HEK293 (cell line): ENCODE data around the gene AFF4.

ENCODE experiments used
- CTCF ChIA-PET: fragments of 350-600 bp; formaldehyde crosslinking; extraction: SDS; loops from one replicate; lab custom pipeline; 2021; ENCODE audit warnings: antibody characterized with exemption; lab: Yijun Ruan, JAX
- POLR2A ChIA-PET: fragments of 300-600 bp; formaldehyde crosslinking; extraction: SDS; loops from one replicate; lab custom pipeline; 2020; ENCODE audit warnings: antibody characterized with exemption, inconsistent platforms; lab: Yijun Ruan, JAX
- H3K27ac ChIP-seq: fragments of 200-500 bp; sonication (Bioruptor generic); 2 replicates; pipeline ENCODE4 v1.5.1; 2014; ENCODE audit warnings: low read depth, low read length, control low read depth, inconsistent platforms; ENCODE audit errors: extremely low read depth
- H3K36me3 ChIP-seq, 2 experiments: fragments of 200-500 bp in 1 of 2; sonication (Bioruptor generic) in 1 of 2; 1 replicate in 1 of 2; 2 replicates in 1 of 2; pipeline ENCODE4 v1.5.1; 2014 to 2017; ENCODE audit warnings: inconsistent platforms in 2 of 2, low read length in 2 of 2; ENCODE audit not compliant: control insufficient read depth in 2 of 2, insufficient read depth in 1 of 2
- H3K4me1 ChIP-seq: fragments of 200-500 bp; sonication (Bioruptor generic); 2 replicates; pipeline ENCODE4 v1.5.1; 2014; ENCODE audit warnings: mild to moderate bottlenecking, low read length, inconsistent platforms; ENCODE audit not compliant: control insufficient read depth, insufficient read depth
- H3K4me3 ChIP-seq: 2 replicates; pipeline ENCODE4 v1.5.1; 2011; ENCODE audit warnings: low read depth, mild to moderate bottlenecking, control low read depth, low read length, moderate library complexity
- H3K9me3 ChIP-seq: fragments of 200-500 bp; sonication (Bioruptor generic); 2 replicates; pipeline ENCODE4 v1.5.1; 2014; ENCODE audit warnings: low read depth, low read length, inconsistent platforms; ENCODE audit not compliant: control insufficient read depth, insufficient read depth
- ATF2 ChIP-seq: fragments of 450-650 bp; formaldehyde crosslinking; IDR thresholded peaks from 2 replicates; pipeline ENCODE4 v1.5.1; 2016; ENCODE audit warnings: missing biosample characterization, missing genetic modification characterization, low read depth
- GLIS1 ChIP-seq: fragments of 450-650 bp; formaldehyde crosslinking; IDR thresholded peaks from 2 replicates; pipeline ENCODE4 v1.5.1; 2016; ENCODE audit warnings: missing biosample characterization, missing genetic modification characterization
- SCRT2 ChIP-seq: fragments of 450-650 bp; formaldehyde crosslinking; IDR thresholded peaks from 2 replicates; pipeline ENCODE4 v1.5.1; 2016; ENCODE audit warnings: missing biosample characterization, missing genetic modification characterization
- SP3 ChIP-seq: fragments of 450-650 bp; formaldehyde crosslinking; IDR thresholded peaks from 2 replicates; pipeline ENCODE4 v1.5.1; 2016; ENCODE audit warnings: missing biosample characterization, missing genetic modification characterization
- TRIM28 ChIP-seq: IDR thresholded peaks from 2 replicates; pipeline ENCODE4 v1.6.1; 2011; ENCODE audit warnings: low read length, control low read depth, borderline replicate concordance
- ZBTB44 ChIP-seq: fragments of 450-650 bp; IDR thresholded peaks from 2 replicates; pipeline ENCODE4 v1.5.1; 2018; ENCODE audit warnings: missing biosample characterization, mild to moderate bottlenecking, missing genetic modification characterization
- ZNF10 ChIP-seq: fragments of 450-650 bp; formaldehyde crosslinking; IDR thresholded peaks from 2 replicates; pipeline ENCODE4 v1.5.1; 2017; ENCODE audit warnings: missing biosample characterization, missing genetic modification characterization
- ZNF112 ChIP-seq: fragments of 450-650 bp; formaldehyde crosslinking; IDR thresholded peaks from 2 replicates; pipeline ENCODE4 v1.5.0; 2017; ENCODE audit warnings: missing biosample characterization, missing genetic modification characterization
- ZNF157 ChIP-seq: fragments of 450-650 bp; formaldehyde crosslinking; IDR thresholded peaks from 2 replicates; pipeline ENCODE4 v1.5.1; 2016; ENCODE audit warnings: missing biosample characterization, missing genetic modification characterization
- ZNF184 ChIP-seq: fragments of 450-650 bp; IDR thresholded peaks from 2 replicates; pipeline ENCODE4 v1.5.1; 2018; ENCODE audit warnings: missing biosample characterization, mild to moderate bottlenecking, missing genetic modification characterization
- ZNF221 ChIP-seq: fragments of 450-650 bp; formaldehyde crosslinking; IDR thresholded peaks from 2 replicates; pipeline ENCODE4 v1.5.1; 2017; ENCODE audit warnings: missing biosample characterization, missing genetic modification characterization, borderline replicate concordance
- ZNF274 ChIP-seq, 2 experiments: fragments of 200-500 bp in 1 of 2; fragments of 450-650 bp in 1 of 2; sonication (Bioruptor generic) in 1 of 2; formaldehyde crosslinking in 1 of 2; IDR thresholded peaks; 2 replicates each; pipeline versions ENCODE4 v1.5.1 to v1.6.1; 2014 to 2016; ENCODE audit warnings: borderline replicate concordance in 1 of 2, inconsistent platforms in 1 of 2, low read length in 1 of 2, missing biosample characterization in 1 of 2, missing genetic modification characterization in 1 of 2
- ZNF292 ChIP-seq: fragments of 450-650 bp; formaldehyde crosslinking; IDR thresholded peaks from 2 replicates; pipeline ENCODE4 v1.5.1; 2016; ENCODE audit warnings: low read depth, missing biosample characterization, missing genetic modification characterization, borderline replicate concordance
- ZNF350 ChIP-seq: fragments of 450-650 bp; formaldehyde crosslinking; IDR thresholded peaks from 2 replicates; pipeline ENCODE4 v1.5.0; 2017; ENCODE audit warnings: missing biosample characterization, mild to moderate bottlenecking, missing genetic modification characterization
- ZNF423 ChIP-seq: fragments of 450-650 bp; formaldehyde crosslinking; IDR thresholded peaks from 2 replicates; pipeline ENCODE4 v1.5.1; 2016; ENCODE audit warnings: missing biosample characterization, missing genetic modification characterization
- ZNF433 ChIP-seq: fragments of 450-650 bp; formaldehyde crosslinking; IDR thresholded peaks from 2 replicates; pipeline ENCODE4 v1.5.1; 2016; ENCODE audit warnings: missing biosample characterization, missing genetic modification characterization, low read depth
- ZNF48 ChIP-seq: fragments of 450-650 bp; formaldehyde crosslinking; IDR thresholded peaks from 2 replicates; pipeline ENCODE4 v1.5.1; 2016; ENCODE audit warnings: missing biosample characterization, missing genetic modification characterization
- ZNF514 ChIP-seq: fragments of 450-650 bp; formaldehyde crosslinking; IDR thresholded peaks from 2 replicates; pipeline ENCODE4 v1.5.1; 2016; ENCODE audit warnings: missing biosample characterization, missing genetic modification characterization
- ZNF530 ChIP-seq: fragments of 450-650 bp; formaldehyde crosslinking; IDR thresholded peaks from 2 replicates; pipeline ENCODE4 v1.5.1; 2016; ENCODE audit warnings: low read depth, missing biosample characterization, missing genetic modification characterization
- ZNF558 ChIP-seq: fragments of 450-650 bp; formaldehyde crosslinking; IDR thresholded peaks from 2 replicates; pipeline ENCODE4 v1.5.1; 2016; ENCODE audit warnings: missing biosample characterization, missing genetic modification characterization
- ZNF571 ChIP-seq: fragments of 450-650 bp; formaldehyde crosslinking; IDR thresholded peaks from 2 replicates; pipeline ENCODE4 v1.5.0; 2017; ENCODE audit warnings: missing biosample characterization, missing genetic modification characterization
- ZNF585B ChIP-seq: fragments of 450-650 bp; formaldehyde crosslinking; IDR thresholded peaks from 2 replicates; pipeline ENCODE4 v1.5.1; 2016; ENCODE audit warnings: missing biosample characterization, missing genetic modification characterization
- ZNF596 ChIP-seq: fragments of 450-650 bp; IDR thresholded peaks from 2 replicates; pipeline ENCODE4 v1.5.0; 2018; ENCODE audit warnings: missing biosample characterization, mild to moderate bottlenecking, missing genetic modification characterization, moderate library complexity
- ZNF76 ChIP-seq: fragments of 450-650 bp; formaldehyde crosslinking; IDR thresholded peaks from 2 replicates; pipeline ENCODE4; 2016; ENCODE audit warnings: low read depth, missing biosample characterization, missing genetic modification characterization, borderline replicate concordance
- ZNF785 ChIP-seq: fragments of 450-650 bp; formaldehyde crosslinking; IDR thresholded peaks from 2 replicates; pipeline ENCODE4 v1.5.1; 2016; ENCODE audit warnings: missing biosample characterization, missing genetic modification characterization
- ZXDB ChIP-seq: fragments of 450-650 bp; formaldehyde crosslinking; IDR thresholded peaks from 2 replicates; pipeline ENCODE4 v1.5.1; 2016; ENCODE audit warnings: missing biosample characterization, missing genetic modification characterization
- TF ChIP-seq, protein P1 (sequence below): fragments of 450-650 bp; formaldehyde crosslinking; IDR thresholded peaks from 2 replicates; pipeline ENCODE4 v1.5.1; 2016; ENCODE audit warnings: missing biosample characterization, missing genetic modification characterization
- TF ChIP-seq, protein P2 (sequence below): fragments of 450-650 bp; formaldehyde crosslinking; IDR thresholded peaks from 2 replicates; pipeline ENCODE4 v1.5.1; 2016; ENCODE audit warnings: missing biosample characterization, missing genetic modification characterization
- TF ChIP-seq, protein P3 (sequence below): fragments of 450-650 bp; formaldehyde crosslinking; IDR thresholded peaks from 2 replicates; pipeline ENCODE4 v1.5.1; 2016; ENCODE audit warnings: missing biosample characterization, missing genetic modification characterization

AFF4 gene

DNA sequence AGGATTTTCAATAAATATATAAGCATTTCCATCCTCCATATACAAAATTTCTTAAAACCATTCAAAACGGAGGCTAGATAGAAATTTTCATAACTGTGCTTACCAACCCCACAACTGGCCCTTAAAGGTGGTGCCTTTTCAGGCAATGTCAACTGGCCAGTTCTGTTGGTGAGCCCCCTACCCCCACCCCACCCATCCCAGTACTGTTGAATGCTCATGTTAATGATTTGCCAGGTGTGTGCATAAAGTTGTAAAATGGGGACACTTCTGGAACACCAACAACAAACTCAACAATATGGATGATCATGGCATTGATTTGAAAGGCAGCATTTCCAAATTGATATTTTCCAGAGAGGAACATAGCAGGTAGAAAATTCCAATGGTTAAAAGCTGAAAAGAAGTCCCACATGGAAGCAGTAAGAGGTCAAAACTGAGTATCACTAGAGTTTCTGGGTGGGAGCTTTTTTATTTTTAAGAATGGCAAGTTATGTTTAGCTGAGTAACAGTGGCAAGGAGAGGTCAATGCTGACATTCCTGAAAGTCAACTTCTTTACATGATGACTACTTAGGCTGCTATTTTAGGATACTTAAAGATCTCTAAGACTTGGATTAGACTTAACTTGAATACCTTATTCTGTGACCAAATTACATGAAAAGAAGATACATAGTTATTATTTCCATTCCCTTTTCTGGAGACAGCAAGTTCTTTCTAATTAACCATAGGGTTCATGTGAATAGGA lies 87.2 kb downstream of the AFF4 start:
- no peak overlapping the region for H3K27ac ChIP-seq
- CTCF ChIA-PET, result interaction anchor here (0.5 kb wide), 1 partner anchor 696 kb away, joined by 3 read pairs; no protein-coding TSS in a partner anchor
- POLR2A ChIA-PET, result no interaction called here
- H3K4me3 ChIP-seq, result no peak overlapping the region
- H3K9me3 ChIP-seq, result no peaks in the 10 kb centered on the region
- peaks cover 17 to 91% of the 10 kb centered on the region in 2 experiments for H3K36me3 ChIP-seq
- TF ChIP-seq ZNF221 (tag by site-specific recombination), result no peak
- TF ChIP-seq ZNF350 (tag by site-specific recombination), result no peak
- no peak for TF ChIP-seq SP3 (tag by site-specific recombination)
- TF ChIP-seq ZNF184, result no peak
- TF ChIP-seq ZNF596 (tag by site-specific recombination), result no peak
- TF ChIP-seq, protein P1, sequence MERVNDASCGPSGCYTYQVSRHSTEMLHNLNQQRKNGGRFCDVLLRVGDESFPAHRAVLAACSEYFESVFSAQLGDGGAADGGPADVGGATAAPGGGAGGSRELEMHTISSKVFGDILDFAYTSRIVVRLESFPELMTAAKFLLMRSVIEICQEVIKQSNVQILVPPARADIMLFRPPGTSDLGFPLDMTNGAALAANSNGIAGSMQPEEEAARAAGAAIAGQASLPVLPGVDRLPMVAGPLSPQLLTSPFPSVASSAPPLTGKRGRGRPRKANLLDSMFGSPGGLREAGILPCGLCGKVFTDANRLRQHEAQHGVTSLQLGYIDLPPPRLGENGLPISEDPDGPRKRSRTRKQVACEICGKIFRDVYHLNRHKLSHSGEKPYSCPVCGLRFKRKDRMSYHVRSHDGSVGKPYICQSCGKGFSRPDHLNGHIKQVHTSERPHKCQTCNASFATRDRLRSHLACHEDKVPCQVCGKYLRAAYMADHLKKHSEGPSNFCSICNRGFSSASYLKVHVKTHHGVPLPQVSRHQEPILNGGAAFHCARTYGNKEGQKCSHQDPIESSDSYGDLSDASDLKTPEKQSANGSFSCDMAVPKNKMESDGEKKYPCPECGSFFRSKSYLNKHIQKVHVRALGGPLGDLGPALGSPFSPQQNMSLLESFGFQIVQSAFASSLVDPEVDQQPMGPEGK (tag by site-specific recombination), result no peak
- no peak for TF ChIP-seq ZNF585B (tag by site-specific recombination)
- no peak for TF ChIP-seq ZNF530
- no peak for TF ChIP-seq ZNF274 (IDR thresholded peaks at IDR 0.05; ENCODE audit: low read length)
- TF ChIP-seq ZNF274 (tag by site-specific recombination; IDR thresholded peaks at IDR 0.05; ENCODE audit: borderline replicate concordance), result no peak
- TF ChIP-seq ZNF157 (tag by site-specific recombination), result no peak
- TF ChIP-seq GLIS1, result no peak
- no peak for TF ChIP-seq ZNF423 (tag by site-specific recombination)
- no peak for TF ChIP-seq SCRT2 (tag by site-specific recombination)
- no peak for TF ChIP-seq ZNF514
- no peak for TF ChIP-seq ZXDB (tag by site-specific recombination)
- no peak for TF ChIP-seq ZNF48
- no peak for TF ChIP-seq TRIM28
- TF ChIP-seq, protein P2, sequence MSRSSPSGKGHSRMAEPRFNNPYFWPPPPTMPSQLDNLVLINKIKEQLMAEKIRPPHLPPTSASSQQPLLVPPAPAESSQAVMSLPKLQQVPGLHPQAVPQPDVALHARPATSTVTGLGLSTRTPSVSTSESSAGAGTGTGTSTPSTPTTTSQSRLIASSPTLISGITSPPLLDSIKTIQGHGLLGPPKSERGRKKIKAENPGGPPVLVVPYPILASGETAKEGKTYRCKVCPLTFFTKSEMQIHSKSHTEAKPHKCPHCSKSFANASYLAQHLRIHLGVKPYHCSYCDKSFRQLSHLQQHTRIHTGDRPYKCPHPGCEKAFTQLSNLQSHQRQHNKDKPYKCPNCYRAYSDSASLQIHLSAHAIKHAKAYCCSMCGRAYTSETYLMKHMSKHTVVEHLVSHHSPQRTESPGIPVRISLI (tag by site-specific recombination), result no peak
- TF ChIP-seq, protein P3, sequence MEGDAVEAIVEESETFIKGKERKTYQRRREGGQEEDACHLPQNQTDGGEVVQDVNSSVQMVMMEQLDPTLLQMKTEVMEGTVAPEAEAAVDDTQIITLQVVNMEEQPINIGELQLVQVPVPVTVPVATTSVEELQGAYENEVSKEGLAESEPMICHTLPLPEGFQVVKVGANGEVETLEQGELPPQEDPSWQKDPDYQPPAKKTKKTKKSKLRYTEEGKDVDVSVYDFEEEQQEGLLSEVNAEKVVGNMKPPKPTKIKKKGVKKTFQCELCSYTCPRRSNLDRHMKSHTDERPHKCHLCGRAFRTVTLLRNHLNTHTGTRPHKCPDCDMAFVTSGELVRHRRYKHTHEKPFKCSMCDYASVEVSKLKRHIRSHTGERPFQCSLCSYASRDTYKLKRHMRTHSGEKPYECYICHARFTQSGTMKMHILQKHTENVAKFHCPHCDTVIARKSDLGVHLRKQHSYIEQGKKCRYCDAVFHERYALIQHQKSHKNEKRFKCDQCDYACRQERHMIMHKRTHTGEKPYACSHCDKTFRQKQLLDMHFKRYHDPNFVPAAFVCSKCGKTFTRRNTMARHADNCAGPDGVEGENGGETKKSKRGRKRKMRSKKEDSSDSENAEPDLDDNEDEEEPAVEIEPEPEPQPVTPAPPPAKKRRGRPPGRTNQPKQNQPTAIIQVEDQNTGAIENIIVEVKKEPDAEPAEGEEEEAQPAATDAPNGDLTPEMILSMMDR, result no peak
- no peak for TF ChIP-seq ZNF558 (tag by site-specific recombination)
- TF ChIP-seq, all 188 proteins: peak for 0
- peaks cover 9% of the 10 kb centered on the region for H3K4me1 ChIP-seq

DNA sequence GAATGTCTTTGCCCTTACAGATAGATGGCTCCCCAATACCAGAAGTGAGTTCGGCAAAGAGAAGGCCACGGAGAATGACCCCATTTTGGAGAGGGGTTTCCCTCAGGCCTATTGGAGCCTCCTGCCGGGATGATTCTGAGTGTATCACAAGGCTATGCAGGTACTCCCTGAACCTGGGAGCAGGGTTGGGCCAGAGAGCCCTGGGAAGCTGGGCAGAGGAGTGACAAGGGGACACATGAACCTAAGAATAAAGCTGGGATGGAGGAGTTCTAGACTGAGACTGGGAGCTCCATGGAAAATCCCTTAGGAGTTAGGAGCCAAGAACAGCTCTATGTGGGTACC lies 89.5 kb downstream of the AFF4 start:
- no peaks in the 10 kb centered on the region for H3K9me3 ChIP-seq
- peaks cover 14 to 88% of the 10 kb centered on the region in 2 experiments for H3K36me3 ChIP-seq
- ChIA-PET CTCF (interaction anchor here (2.5 kb wide), 1 partner anchor 9 kb away, joined by 11 read pairs; no protein-coding TSS in a partner anchor), POLR2A (interaction anchor here (0.6 kb wide), 1 partner anchor 303 kb away, joined by 5 read pairs; no protein-coding TSS in a partner anchor)
- no peak overlapping the region for H3K4me3 ChIP-seq
- H3K4me1 ChIP-seq, result peaks cover 9% of the 10 kb centered on the region
- H3K27ac ChIP-seq, result no peak overlapping the region
- TF ChIP-seq ZNF112 (no peak), ZNF10 (tag by site-specific recombination) (no peak), ZNF76 (tag by site-specific recombination) (no peak), ZNF292 (tag by site-specific recombination) (no peak), ATF2 (no peak), ZBTB44 (tag by site-specific recombination) (no peak), ZNF433 (tag by site-specific recombination) (no peak), ZNF785 (tag by site-specific recombination) (no peak), ZNF571 (no peak)
